Stimulated activated CD8-positive, alpha-beta memory T cell treated with anti-CD3 and anti-CD28 coated beads, Interleukin-15, amount 100 ng/mL, for 48 hours (primary cell): ENCODE data around the gene CSF2RB.

Experiments used
- DNase-seq, 2 donors: peaks; one replicate each; pipeline ENCODE4 v3.0.0-alpha.2; 2020; ENCODE audit warnings: low read depth in 2 of 2

CSF2RB gene

GRCh38 chr22:36913427-36914389 lies at the start of gene CSF2RB:
TSS of gene CSF2RB (plus strand) at chr22:36913628. CDS start at chr22:36922208, 8,580 bp downstream.
- DNase-seq, result no peak

- no peak for DNase-seq
Observed at GRCh38 chr22:36863979-36864378, 49.4 kb upstream of the CSF2RB start.

- no peak for DNase-seq
Observed at GRCh38 chr22:36864454-36865215, 48.8 kb upstream of the CSF2RB start.

GRCh38 chr22:36865346-36865745 lies 48.1 kb upstream of the CSF2RB start:
- DNase-seq, result no peak

- no peak for DNase-seq
Observed at GRCh38 chr22:36867695-36868094, 45.7 kb upstream of the CSF2RB start.

- no peak for DNase-seq
Observed at GRCh38 chr22:36868546-36869181, 44.8 kb upstream of the CSF2RB start.

- DNase-seq, result no peak
Observed at GRCh38 chr22:36870250-36870649, 43.2 kb upstream of the CSF2RB start.

GRCh38 chr22:36871669-36872081 lies 41.8 kb upstream of the CSF2RB start:
- DNase-seq, result no peak

- DNase-seq, result no peak
Observed at GRCh38 chr22:36872084-36872483, 41.3 kb upstream of the CSF2RB start.

- no peak for DNase-seq
Observed at GRCh38 chr22:36872866-36873498, 40.4 kb upstream of the CSF2RB start.

- DNase-seq, result peak; percentile 41 to 56
Observed at GRCh38 chr22:36873614-36874308, 39.7 kb upstream of the CSF2RB start.

GRCh38 chr22:36874309-36874696 lies 39.1 kb upstream of the CSF2RB start:
- no peak for DNase-seq

GRCh38 chr22:36874736-36875135 lies 38.7 kb upstream of the CSF2RB start:
- no peak for DNase-seq

GRCh38 chr22:36875741-36876140 lies 37.7 kb upstream of the CSF2RB start:
- no peak for DNase-seq

- DNase-seq, result no peak
Observed at GRCh38 chr22:36879775-36880174, 33.7 kb upstream of the CSF2RB start.

GRCh38 chr22:36881504-36882245 lies 31.8 kb upstream of the CSF2RB start:
- no peak for DNase-seq

GRCh38 chr22:36884349-36885158 lies 28.9 kb upstream of the CSF2RB start:
- DNase-seq, result no peak

- DNase-seq, result no peak
Observed at GRCh38 chr22:36885474-36885873, 28.0 kb upstream of the CSF2RB start.

GRCh38 chr22:36886016-36886415 lies 27.4 kb upstream of the CSF2RB start:
- DNase-seq, result no peak

GRCh38 chr22:36887162-36887561 lies 26.3 kb upstream of the CSF2RB start:
- DNase-seq, result no peak
